Measurements from ENCODE around the gene LHFPL2.

- TF ChIP-seq SP1 (IDR thresholded peaks at IDR 0.05) (no peak), ZNF384 (IDR thresholded peaks at IDR 0.05) (no peak), FOXK2 (IDR thresholded peaks at IDR 0.05) (no peak), BHLHE40 (IDR thresholded peaks at IDR 0.05; ENCODE audit: borderline replicate concordance) (no peak), FOXA1 (IDR thresholded peaks at IDR 0.05) (no peak), ELF4 (IDR thresholded peaks at IDR 0.05) (no peak), SUZ12 (IDR thresholded peaks at IDR 0.05) (no peak), PKNOX1 (IDR thresholded peaks at IDR 0.05) (no peak)
Measured at GRCh38 chr5:78649861-78650496, 1.4 kb upstream of the LHFPL2 start.
